Neural progenitor cell (in vitro differentiated cells): ENCODE results near the gene MMP28. TPM values are rescaled to one million over a fixed set of nuclear protein-coding genes. Genes with fewer than 3 reads are reported as not detected.

Experiments used
- DNase-seq: peaks from one replicate; pipeline ENCODE4 v3.0.0-alpha.2; 2016; ENCODE audit warnings: low spot score
- H2AFZ ChIP-seq: fragments of 200-600 bp; sonication (generic); replicated peaks from 2 replicates; pipeline ENCODE4 v1.6.1; 2016; ENCODE audit warnings: antibody characterized with exemption
- H3F3A ChIP-seq: fragments of 200-600 bp; sonication (generic); 2 replicates; pipeline ENCODE4 v1.6.1; 2016; ENCODE audit warnings: antibody characterized with exemption, low read depth
- H3K27ac ChIP-seq: fragments of 200-600 bp; sonication (generic); 2 replicates; pipeline ENCODE4 v1.5.1; 2016; ENCODE audit warnings: mild to moderate bottlenecking
- H3K27me3 ChIP-seq: fragments of 200-600 bp; sonication (generic); 2 replicates; pipeline ENCODE4 v1.6.1; 2016; ENCODE audit warnings: mild to moderate bottlenecking, moderate library complexity
- H3K36me3 ChIP-seq: fragments of 200-600 bp; sonication (generic); 2 replicates; pipeline ENCODE4 v1.5.1; 2016
- H3K4me1 ChIP-seq: fragments of 200-600 bp; sonication (generic); 2 replicates; pipeline ENCODE4 v1.6.1; 2016; ENCODE audit warnings: mixed run types
- H3K4me2 ChIP-seq: fragments of 200-600 bp; sonication (generic); 2 replicates; pipeline ENCODE4 v1.6.1; 2016
- H3K4me3 ChIP-seq: fragments of 200-600 bp; sonication (generic); 2 replicates; pipeline ENCODE4 v1.5.1; 2016
- H3K79me2 ChIP-seq: fragments of 200-600 bp; sonication (generic); 2 replicates; pipeline ENCODE4 v1.6.1; 2016; ENCODE audit warnings: low read depth
- H3K9ac ChIP-seq: fragments of 200-600 bp; sonication (generic); 2 replicates; pipeline ENCODE4 v1.6.1; 2016
- H3K9me3 ChIP-seq: fragments of 200-600 bp; sonication (generic); 2 replicates; pipeline ENCODE4 v1.5.1; 2016; ENCODE audit warnings: low read depth
- H4K20me1 ChIP-seq: fragments of 200-600 bp; sonication (generic); 2 replicates; pipeline ENCODE4 v1.6.1; 2016; ENCODE audit warnings: low read depth
- H3K27ac Mint-ChIP-seq: 3 replicates; pipeline ENCODE4 v1.8.0; 2021; ENCODE audit warnings: mixed read lengths
- H3K27me3 Mint-ChIP-seq: 2 replicates; pipeline ENCODE4 v1.8.0; 2022; ENCODE audit warnings: low read depth, mild to moderate bottlenecking, inconsistent platforms, moderate library complexity, mixed read lengths; ENCODE audit not compliant: insufficient read depth
- H3K36me3 Mint-ChIP-seq: 3 replicates; pipeline ENCODE4 v1.8.0; 2021; ENCODE audit warnings: mixed read lengths
- H3K4me1 Mint-ChIP-seq: 3 replicates; pipeline ENCODE4 v1.8.0; 2021; ENCODE audit warnings: mixed read lengths
- H3K4me3 Mint-ChIP-seq: 3 replicates; pipeline ENCODE4 v1.8.0; 2021; ENCODE audit warnings: mild to moderate bottlenecking, moderate library complexity, mixed read lengths
- H3K9me3 Mint-ChIP-seq: 3 replicates; pipeline ENCODE4 v1.8.0; 2020; ENCODE audit warnings: mixed read lengths
- EZH2 ChIP-seq: fragments of 200-600 bp; sonication (generic); IDR thresholded peaks from 2 replicates; pipeline ENCODE4 v1.6.1; 2017; ENCODE audit warnings: antibody characterized with exemption, mild to moderate bottlenecking, moderate library complexity
- EZH2phosphoT487 ChIP-seq: fragments of 200-600 bp; sonication (generic); IDR thresholded peaks from 2 replicates; pipeline ENCODE4 v1.6.1; 2017; ENCODE audit warnings: antibody characterized with exemption
- total RNA-seq: library from RNA; depleted of rRNA; stranded (reverse); fragments of >200 nt; gene quantifications from 2 replicates; pipeline ENCODE4 v1.2.3, GENCODE V29; 2015; ENCODE audit warnings: low replicate concordance
- TF ChIP-seq, protein P1 (sequence below): fragments of 200-600 bp; sonication (generic); IDR thresholded peaks from 2 replicates; pipeline ENCODE4 v1.5.1; 2017; ENCODE audit warnings: antibody characterized with exemption, mild to moderate bottlenecking

Gene MMP28
- total RNA-seq, 1 donor from 2014 or later = not detected

DNA sequence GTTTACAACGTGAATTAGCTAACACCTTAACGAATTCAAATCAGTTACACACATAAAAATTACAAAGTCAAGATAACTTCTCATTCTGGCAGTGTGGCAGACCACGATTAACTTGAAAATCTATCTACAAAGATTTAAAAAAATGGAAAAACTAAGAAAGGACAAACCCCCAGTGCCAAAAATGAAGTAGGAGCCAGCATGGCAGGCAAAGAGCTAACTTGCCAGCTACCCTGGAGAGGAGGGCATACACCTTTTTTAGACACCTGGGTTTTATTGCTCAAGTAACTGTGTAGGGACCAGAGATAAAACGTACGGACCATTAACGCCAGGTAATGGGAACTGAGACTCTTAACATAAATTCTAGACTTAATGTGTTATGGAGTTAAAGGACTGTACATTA is 16.3 kb upstream of the MMP28 start:
- H3K4me3 Mint-ChIP-seq = peak overlapping the region; percentile 56
- Histone ChIP-seq H3K27ac (no peak overlapping the region), H3K4me2 (peak overlapping the region; percentile 95), H3K4me1 (peaks cover 18% of the 10 kb centered on the region), H3K9ac (no peak overlapping the region), H3K9me3 (no peaks in the 10 kb centered on the region), H3K4me3 (peak overlapping the region; percentile 93), H4K20me1 (peaks cover 71% of the 10 kb centered on the region), H3K79me2 (peaks cover 75% of the 10 kb centered on the region), H3K36me3 (peaks cover 3% of the 10 kb centered on the region), H3K27me3 (no peaks in the 10 kb centered on the region), H3F3A (no peaks in the 10 kb centered on the region), H2AFZ (no peak overlapping the region)
- peaks cover 13% of the 10 kb centered on the region for H3K36me3 Mint-ChIP-seq
- H3K9me3 Mint-ChIP-seq = no peaks in the 10 kb centered on the region
- H3K4me1 Mint-ChIP-seq = peaks cover 38% of the 10 kb centered on the region
- peaks cover 9% of the 10 kb centered on the region for H3K27me3 Mint-ChIP-seq
- no peak for TF ChIP-seq EZH2phosphoT487
- no peak overlapping the region for H3K27ac Mint-ChIP-seq
- DNase-seq = no peak

DNA sequence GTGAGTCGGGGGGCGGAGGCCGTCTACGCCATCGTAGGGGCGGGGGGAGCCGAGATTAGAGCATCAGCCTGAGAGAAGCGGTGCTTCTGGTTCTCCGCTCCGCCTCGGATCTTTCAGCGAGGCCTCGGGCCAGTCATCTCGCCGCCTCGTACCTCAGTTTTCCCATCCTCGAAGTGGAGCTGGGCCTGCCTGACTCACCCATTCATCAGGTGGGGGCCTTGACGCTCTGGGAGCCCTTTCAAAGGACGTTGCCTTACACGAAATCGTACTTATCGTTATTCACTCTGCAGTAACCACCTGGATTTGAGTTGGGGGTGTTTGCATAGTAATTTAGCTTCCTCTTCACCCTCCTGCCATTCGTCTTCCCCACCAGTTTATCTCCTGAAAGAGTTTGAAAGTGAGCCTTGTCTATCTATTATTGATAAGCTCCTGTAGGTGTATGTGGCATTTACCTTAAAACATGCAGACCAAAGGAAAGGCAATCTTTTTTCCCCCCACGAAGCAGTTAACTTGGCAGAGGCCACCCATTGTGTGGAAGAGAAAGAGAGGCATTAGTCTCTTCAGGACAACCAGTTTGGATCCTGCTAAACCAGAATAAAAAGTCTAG is 14.5 kb upstream of the MMP28 start:
- Histone ChIP-seq H4K20me1 (peaks cover 53% of the 10 kb centered on the region), H2AFZ (no peak overlapping the region), H3K27me3 (no peaks in the 10 kb centered on the region), H3K27ac (peak overlapping the region; percentile 93), H3K36me3 (peaks cover 3% of the 10 kb centered on the region), H3K4me1 (peaks cover 18% of the 10 kb centered on the region), H3F3A (peaks cover 6% of the 10 kb centered on the region), H3K4me2 (peak overlapping the region; percentile 95), H3K9ac (peak overlapping the region; percentile 94), H3K79me2 (peaks cover 57% of the 10 kb centered on the region), H3K9me3 (no peaks in the 10 kb centered on the region), H3K4me3 (peak overlapping the region; percentile 93)
- peaks cover 34% of the 10 kb centered on the region for H3K4me1 Mint-ChIP-seq
- H3K4me3 Mint-ChIP-seq = peak overlapping the region; percentile 97
- H3K27ac Mint-ChIP-seq = peak overlapping the region; percentile 100
- H3K9me3 Mint-ChIP-seq = no peaks in the 10 kb centered on the region
- H3K27me3 Mint-ChIP-seq = peaks cover 9% of the 10 kb centered on the region
- no peak for DNase-seq
- H3K36me3 Mint-ChIP-seq = peaks cover 6% of the 10 kb centered on the region
- TF ChIP-seq, protein P1, sequence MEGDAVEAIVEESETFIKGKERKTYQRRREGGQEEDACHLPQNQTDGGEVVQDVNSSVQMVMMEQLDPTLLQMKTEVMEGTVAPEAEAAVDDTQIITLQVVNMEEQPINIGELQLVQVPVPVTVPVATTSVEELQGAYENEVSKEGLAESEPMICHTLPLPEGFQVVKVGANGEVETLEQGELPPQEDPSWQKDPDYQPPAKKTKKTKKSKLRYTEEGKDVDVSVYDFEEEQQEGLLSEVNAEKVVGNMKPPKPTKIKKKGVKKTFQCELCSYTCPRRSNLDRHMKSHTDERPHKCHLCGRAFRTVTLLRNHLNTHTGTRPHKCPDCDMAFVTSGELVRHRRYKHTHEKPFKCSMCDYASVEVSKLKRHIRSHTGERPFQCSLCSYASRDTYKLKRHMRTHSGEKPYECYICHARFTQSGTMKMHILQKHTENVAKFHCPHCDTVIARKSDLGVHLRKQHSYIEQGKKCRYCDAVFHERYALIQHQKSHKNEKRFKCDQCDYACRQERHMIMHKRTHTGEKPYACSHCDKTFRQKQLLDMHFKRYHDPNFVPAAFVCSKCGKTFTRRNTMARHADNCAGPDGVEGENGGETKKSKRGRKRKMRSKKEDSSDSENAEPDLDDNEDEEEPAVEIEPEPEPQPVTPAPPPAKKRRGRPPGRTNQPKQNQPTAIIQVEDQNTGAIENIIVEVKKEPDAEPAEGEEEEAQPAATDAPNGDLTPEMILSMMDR = no peak
- no peak for TF ChIP-seq EZH2
- no peak for TF ChIP-seq EZH2phosphoT487

DNA sequence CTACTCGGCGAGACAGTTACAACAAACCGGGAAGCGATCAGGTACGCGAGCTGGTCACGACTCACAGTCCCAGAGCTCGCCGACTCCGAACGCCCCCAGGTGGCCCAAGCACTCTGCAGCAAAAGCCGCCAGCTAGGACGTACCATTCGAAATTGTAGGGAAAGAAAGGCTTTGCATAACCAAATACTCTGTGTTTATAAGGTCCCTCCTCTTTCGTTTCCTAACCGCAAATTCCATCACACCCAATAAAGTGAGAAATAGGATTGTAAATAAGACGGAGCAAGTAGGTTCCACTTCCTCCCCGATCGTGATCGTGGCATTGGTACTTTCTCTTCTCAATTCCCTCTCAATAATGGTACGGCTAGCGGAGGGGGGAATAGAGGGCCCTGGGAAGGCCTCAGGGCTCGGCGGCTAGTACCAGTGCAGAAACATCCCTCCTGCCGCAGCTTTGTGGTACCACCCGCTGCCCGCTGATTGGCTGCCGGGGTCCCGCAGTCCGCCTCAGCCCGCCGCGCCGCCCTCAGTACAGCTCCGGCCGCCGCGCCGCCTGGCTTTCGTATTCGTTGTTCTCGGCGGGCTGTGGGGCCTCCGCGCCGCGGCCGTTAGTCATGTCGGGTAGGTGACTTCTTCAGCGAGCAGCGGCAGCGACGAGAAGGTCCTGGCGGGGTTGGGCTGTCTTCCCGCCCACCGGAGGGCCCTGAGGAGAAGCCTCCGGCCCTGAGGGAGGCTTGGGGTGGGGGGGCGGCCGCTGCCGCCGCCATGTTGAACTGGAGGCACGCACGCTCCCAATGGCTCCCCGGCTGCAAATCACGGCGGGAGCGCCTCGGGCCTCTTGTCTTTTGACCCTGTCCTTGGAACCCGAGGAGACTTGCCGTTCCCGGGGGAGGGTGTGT is 13.8 kb upstream of the MMP28 start, which contains the start of gene TAF15:
Gene TAF15 (plus strand): TSS at position 523 of the 893 bp plus-strand sequence. CDS start 86 bp downstream, at position 609.
- Histone ChIP-seq H3K79me2 (peaks cover 50% of the 10 kb centered on the region), H3K4me2 (peak within 1 kb of the TSS; percentile 95), H3K4me3 (peak within 1 kb of the TSS; percentile 93), H3K36me3 (peaks cover 3% of the 10 kb centered on the region), H3K27ac (peak within 1 kb of the TSS; percentile 93), H3F3A (peaks cover 8% of the 10 kb centered on the region), H3K4me1 (peaks cover 18% of the 10 kb centered on the region), H4K20me1 (peaks cover 45% of the 10 kb centered on the region), H2AFZ (peak within 1 kb of the TSS; percentile 89), H3K27me3 (no peaks in the 10 kb centered on the region), H3K9ac (peak within 1 kb of the TSS; percentile 94), H3K9me3 (no peaks in the 10 kb centered on the region)
- peak; percentile 98 for DNase-seq
- Mint-ChIP-seq H3K4me1 (peaks cover 39% of the 10 kb centered on the region), H3K36me3 (peaks cover 6% of the 10 kb centered on the region), H3K27me3 (peaks cover 9% of the 10 kb centered on the region), H3K27ac (peak within 1 kb of the TSS; percentile 100), H3K9me3 (no peaks in the 10 kb centered on the region), H3K4me3 (peak within 1 kb of the TSS; percentile 97)
- TF ChIP-seq, protein P1 = peak; percentile 76
- no peak for TF ChIP-seq EZH2
